ENCODE data around the gene CALY.

Gene CALY

GRCh38 chr10:133342942-133343341 lies 6.2 kb upstream of the CALY start:
- Histone ChIP-seq H4K12ac (ENCODE audit: low read depth, low read length) (no peak overlapping the region), H2AFZ (ENCODE audit: insufficient read depth, low read length, poor library complexity) (no peak overlapping the region), H3K9me3 (ENCODE audit: insufficient read depth, low read depth, low read length) (peaks cover 16% of the 10 kb centered on the region), H3K18ac (ENCODE audit: low read length) (no peak overlapping the region), H3K79me1 (ENCODE audit: low read length) (no peaks in the 10 kb centered on the region), H2AK5ac (ENCODE audit: low read length) (no peak overlapping the region), H2BK120ac (ENCODE audit: insufficient read depth, low read length, poor library complexity) (no peak overlapping the region), H3K23ac (ENCODE audit: low read length) (no peak overlapping the region), H3K4me2 (ENCODE audit: low read length) (no peak overlapping the region), H3K4ac (ENCODE audit: low read depth, low read length) (no peak overlapping the region), H3K9ac (ENCODE audit: low read length) (no peak overlapping the region), H4K8ac (ENCODE audit: low read depth, low read length) (peak overlapping the region; percentile 13), H3K36me3 (ENCODE audit: control insufficient read depth in 1 of 2, insufficient read depth in 2 of 2, low read length in 2 of 2) (no peaks in the 10 kb centered on the region), H2BK12ac (ENCODE audit: low read length) (no peak overlapping the region), H3K14ac (ENCODE audit: low read length) (no peak overlapping the region), H3K4me1 (ENCODE audit: control insufficient read depth in 1 of 2, insufficient read depth in 2 of 2, low read length in 2 of 2) (peaks cover 4 to 5% of the 10 kb centered on the region in 2 experiments), H3K4me3 (ENCODE audit: low read depth, low read length) (no peak overlapping the region), H4K91ac (ENCODE audit: low read depth, low read length) (no peak overlapping the region), H3K79me2 (ENCODE audit: control insufficient read depth, insufficient read depth, low read length, poor library complexity) (no peaks in the 10 kb centered on the region), H2BK5ac (ENCODE audit: low read depth, low read length, poor library complexity) (no peak overlapping the region), H3K27ac (ENCODE audit: low read depth, low read length) (no peak overlapping the region), H3K27me3 (ENCODE audit: insufficient read depth, low read length) (no peaks in the 10 kb centered on the region)
- no CpG with 5 or more reads among the region's 8 CpGs for WGBS (ENCODE audit: extremely low coverage, insufficient coverage, insufficient read length)
- DNase-seq: no peak

GRCh38 chr10:133341983-133342382 lies 5.3 kb upstream of the CALY start:
- no peaks in the 10 kb centered on the region for H3K36me3 ChIP-seq (ENCODE audit: control insufficient read depth in 1 of 2, insufficient read depth in 2 of 2, low read length in 2 of 2)
- H2BK5ac ChIP-seq (ENCODE audit: low read depth, low read length, poor library complexity): no peak overlapping the region
- H2BK12ac ChIP-seq (ENCODE audit: low read length): no peak overlapping the region
- no peak overlapping the region for H3K14ac ChIP-seq (ENCODE audit: low read length)
- H4K91ac ChIP-seq (ENCODE audit: low read depth, low read length): no peak overlapping the region
- no peak overlapping the region for H3K4ac ChIP-seq (ENCODE audit: low read depth, low read length)
- no peak overlapping the region for H2AFZ ChIP-seq (ENCODE audit: insufficient read depth, low read length, poor library complexity)
- H2AK5ac ChIP-seq (ENCODE audit: low read length): no peak overlapping the region
- H3K4me1 ChIP-seq (ENCODE audit: control insufficient read depth in 1 of 2, insufficient read depth in 2 of 2, low read length in 2 of 2): peaks cover 4 to 5% of the 10 kb centered on the region in 2 experiments
- H3K9ac ChIP-seq (ENCODE audit: low read length): no peak overlapping the region
- DNase-seq: no peak
- H3K23ac ChIP-seq (ENCODE audit: low read length): no peak overlapping the region
- H3K4me2 ChIP-seq (ENCODE audit: low read length): no peak overlapping the region
- H3K27me3 ChIP-seq (ENCODE audit: insufficient read depth, low read length): peaks cover 8% of the 10 kb centered on the region
- no peak overlapping the region for H3K27ac ChIP-seq (ENCODE audit: low read depth, low read length)
- H3K9me3 ChIP-seq (ENCODE audit: insufficient read depth, low read depth, low read length): peaks cover 23% of the 10 kb centered on the region
- H3K4me3 ChIP-seq (ENCODE audit: low read depth, low read length): no peak overlapping the region
- no peak overlapping the region for H3K18ac ChIP-seq (ENCODE audit: low read length)
- H4K8ac ChIP-seq (ENCODE audit: low read depth, low read length): no peak overlapping the region
- no CpG with 5 or more reads among the region's 4 CpGs for WGBS (ENCODE audit: extremely low coverage, insufficient coverage, insufficient read length)
- H3K79me1 ChIP-seq (ENCODE audit: low read length): no peaks in the 10 kb centered on the region
- no peak overlapping the region for H2BK120ac ChIP-seq (ENCODE audit: insufficient read depth, low read length, poor library complexity)
- H3K79me2 ChIP-seq (ENCODE audit: control insufficient read depth, insufficient read depth, low read length, poor library complexity): no peaks in the 10 kb centered on the region
- no peak overlapping the region for H4K12ac ChIP-seq (ENCODE audit: low read depth, low read length)

GRCh38 chr10:133339708-133340380 lies 3.1 kb upstream of the CALY start:
- peak in 1 of 2 donors; percentile 46 for DNase-seq
- WGBS (ENCODE audit: extremely low coverage, insufficient coverage, insufficient read length): 100% methylated on average over 5 of the region's 13 CpGs
- H2BK5ac ChIP-seq (ENCODE audit: low read depth, low read length, poor library complexity): no peak overlapping the region

GRCh38 chr10:133338080-133339071 lies 1.7 kb upstream of the CALY start:
- no peaks in the 10 kb centered on the region for H3K79me2 ChIP-seq (ENCODE audit: control insufficient read depth, insufficient read depth, low read length, poor library complexity)

More at GRCh38 chr10:133339708-133340380, 3.1 kb upstream of the CALY start:
- Histone ChIP-seq H3K4me3 (ENCODE audit: low read depth, low read length) (peak overlapping the region; percentile 10), H3K27ac (ENCODE audit: low read depth, low read length) (no peak overlapping the region), H3K18ac (ENCODE audit: low read length) (no peak overlapping the region), H3K27me3 (ENCODE audit: insufficient read depth, low read length) (peaks cover 29% of the 10 kb centered on the region), H3K79me2 (ENCODE audit: control insufficient read depth, insufficient read depth, low read length, poor library complexity) (no peaks in the 10 kb centered on the region), H3K4ac (ENCODE audit: low read depth, low read length) (no peak overlapping the region), H3K36me3 (ENCODE audit: control insufficient read depth in 1 of 2, insufficient read depth in 2 of 2, low read length in 2 of 2) (no peaks in the 10 kb centered on the region), H3K9me3 (ENCODE audit: insufficient read depth, low read depth, low read length) (peaks cover 34% of the 10 kb centered on the region), H2BK12ac (ENCODE audit: low read length) (no peak overlapping the region), H3K4me2 (ENCODE audit: low read length) (no peak overlapping the region), H4K8ac (ENCODE audit: low read depth, low read length) (no peak overlapping the region), H3K4me1 (ENCODE audit: control insufficient read depth in 1 of 2, insufficient read depth in 2 of 2, low read length in 2 of 2) (peaks cover 4 to 8% of the 10 kb centered on the region in 2 experiments), H3K79me1 (ENCODE audit: low read length) (no peaks in the 10 kb centered on the region), H4K12ac (ENCODE audit: low read depth, low read length) (no peak overlapping the region), H3K9ac (ENCODE audit: low read length) (no peak overlapping the region), H2AFZ (ENCODE audit: insufficient read depth, low read length, poor library complexity) (no peak overlapping the region), H4K91ac (ENCODE audit: low read depth, low read length) (no peak overlapping the region), H3K23ac (ENCODE audit: low read length) (no peak overlapping the region), H2AK5ac (ENCODE audit: low read length) (no peak overlapping the region), H2BK120ac (ENCODE audit: insufficient read depth, low read length, poor library complexity) (no peak overlapping the region), H3K14ac (ENCODE audit: low read length) (no peak overlapping the region)

More at GRCh38 chr10:133338080-133339071, 1.7 kb upstream of the CALY start:
- H2BK12ac ChIP-seq (ENCODE audit: low read length): no peak overlapping the region
- no peak overlapping the region for H3K27ac ChIP-seq (ENCODE audit: low read depth, low read length)
- H3K4ac ChIP-seq (ENCODE audit: low read depth, low read length): no peak overlapping the region
- H3K79me1 ChIP-seq (ENCODE audit: low read length): no peaks in the 10 kb centered on the region
- no peak overlapping the region for H3K9ac ChIP-seq (ENCODE audit: low read length)
- no peaks in the 10 kb centered on the region for H3K36me3 ChIP-seq (ENCODE audit: control insufficient read depth in 1 of 2, insufficient read depth in 2 of 2, low read length in 2 of 2)
- H4K91ac ChIP-seq (ENCODE audit: low read depth, low read length): no peak overlapping the region
- no peak overlapping the region for H2AK5ac ChIP-seq (ENCODE audit: low read length)
- H3K4me2 ChIP-seq (ENCODE audit: low read length): no peak overlapping the region
- H3K4me1 ChIP-seq (ENCODE audit: control insufficient read depth in 1 of 2, insufficient read depth in 2 of 2, low read length in 2 of 2): peaks cover 1 to 6% of the 10 kb centered on the region in 2 experiments
- H3K18ac ChIP-seq (ENCODE audit: low read length): no peak overlapping the region
- H3K27me3 ChIP-seq (ENCODE audit: insufficient read depth, low read length): peaks cover 36% of the 10 kb centered on the region
- no peak for DNase-seq
- no peak overlapping the region for H4K8ac ChIP-seq (ENCODE audit: low read depth, low read length)
- WGBS (ENCODE audit: extremely low coverage, insufficient coverage, insufficient read length): 100% methylated on average over 8 of the region's 10 CpGs
- no peak overlapping the region for H2BK120ac ChIP-seq (ENCODE audit: insufficient read depth, low read length, poor library complexity)
- no peak overlapping the region for H3K23ac ChIP-seq (ENCODE audit: low read length)
- H3K9me3 ChIP-seq (ENCODE audit: insufficient read depth, low read depth, low read length): peaks cover 40% of the 10 kb centered on the region
- no peak overlapping the region for H2AFZ ChIP-seq (ENCODE audit: insufficient read depth, low read length, poor library complexity)
- no peak overlapping the region for H3K14ac ChIP-seq (ENCODE audit: low read length)
- peak overlapping the region; percentile 25 for H3K4me3 ChIP-seq (ENCODE audit: low read depth, low read length)
- no peak overlapping the region for H2BK5ac ChIP-seq (ENCODE audit: low read depth, low read length, poor library complexity)
- no peak overlapping the region for H4K12ac ChIP-seq (ENCODE audit: low read depth, low read length)
